ENCODE measurements around the gene P2RX3.

GRCh38 chr11:57300785-57301184 is 37.4 kb upstream of the P2RX3 start:
- TF ChIP-seq CTCF (IDR thresholded peaks at IDR 0.05) (no peak), POLR2A (IDR thresholded peaks at IDR 0.05; ENCODE audit: low read depth) (no peak), POLR2AphosphoS5 (IDR thresholded peaks at IDR 0.05) (no peak)

Measured in esophagus muscularis mucosa (tissue), 3 donors.